NB4 (cell line): ENCODE data around the gene FGF14.

ENCODE experiments used
- MYC ChIP-seq: IDR thresholded peaks from 2 replicates; pipeline ENCODE4 v1.6.1; 2011; ENCODE audit warnings: low read depth, low read length
- POLR2A ChIP-seq: IDR thresholded peaks from 2 replicates; pipeline ENCODE4 v1.6.1; 2011; ENCODE audit warnings: mild to moderate bottlenecking; ENCODE audit not compliant: insufficient read length; ENCODE audit errors: extremely low read depth
- TF ChIP-seq, protein P1 (sequence below): IDR thresholded peaks from one replicate; pipeline ENCODE4 v1.5.1; 2012; ENCODE audit warnings: low read depth, low read length

DNA sequence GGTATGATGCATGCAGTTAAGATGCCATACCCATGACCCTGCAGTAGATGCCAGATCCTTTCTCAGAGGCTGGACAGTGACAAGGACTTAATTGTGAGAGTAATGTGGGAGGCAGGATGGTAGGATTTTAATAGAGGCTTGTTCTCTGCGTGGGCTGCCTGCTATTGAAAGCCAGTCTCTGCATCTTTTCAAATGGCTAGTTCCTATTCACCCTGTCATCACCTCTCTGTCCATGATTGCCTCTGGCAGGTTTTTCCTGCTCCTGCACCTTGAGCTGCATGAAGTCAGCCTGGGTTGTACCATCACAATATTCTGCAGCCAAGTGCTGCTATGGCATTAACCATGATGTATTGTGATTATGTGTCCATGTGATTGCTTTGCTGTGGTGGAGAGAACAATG lies 508.8 kb downstream of the FGF14 start:
- TF ChIP-seq, protein P1, sequence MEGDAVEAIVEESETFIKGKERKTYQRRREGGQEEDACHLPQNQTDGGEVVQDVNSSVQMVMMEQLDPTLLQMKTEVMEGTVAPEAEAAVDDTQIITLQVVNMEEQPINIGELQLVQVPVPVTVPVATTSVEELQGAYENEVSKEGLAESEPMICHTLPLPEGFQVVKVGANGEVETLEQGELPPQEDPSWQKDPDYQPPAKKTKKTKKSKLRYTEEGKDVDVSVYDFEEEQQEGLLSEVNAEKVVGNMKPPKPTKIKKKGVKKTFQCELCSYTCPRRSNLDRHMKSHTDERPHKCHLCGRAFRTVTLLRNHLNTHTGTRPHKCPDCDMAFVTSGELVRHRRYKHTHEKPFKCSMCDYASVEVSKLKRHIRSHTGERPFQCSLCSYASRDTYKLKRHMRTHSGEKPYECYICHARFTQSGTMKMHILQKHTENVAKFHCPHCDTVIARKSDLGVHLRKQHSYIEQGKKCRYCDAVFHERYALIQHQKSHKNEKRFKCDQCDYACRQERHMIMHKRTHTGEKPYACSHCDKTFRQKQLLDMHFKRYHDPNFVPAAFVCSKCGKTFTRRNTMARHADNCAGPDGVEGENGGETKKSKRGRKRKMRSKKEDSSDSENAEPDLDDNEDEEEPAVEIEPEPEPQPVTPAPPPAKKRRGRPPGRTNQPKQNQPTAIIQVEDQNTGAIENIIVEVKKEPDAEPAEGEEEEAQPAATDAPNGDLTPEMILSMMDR = no peak
- TF ChIP-seq POLR2A = no peak
- no peak for TF ChIP-seq MYC
